ENCODE data around the gene SPHK1. TPM values are rescaled to one million over a fixed set of nuclear protein-coding genes. Genes with fewer than 3 reads are reported as not detected.

Gene SPHK1
- total RNA-seq, 2 donors from 2014 or later = 6.6 to 34.1 TPM

GRCh38 chr17:76384987-76385891, 830 bp downstream of the SPHK1 start:
- H3K4me1 ChIP-seq (replicated peaks) = no peaks in the 10 kb centered on the region
- DNase-seq (ENCODE audit: low spot score) = no peak
- H3K27ac ChIP-seq = peak overlapping the region; percentile 69 to 76
- H3K27me3 ChIP-seq (replicated peaks; ENCODE audit: insufficient read depth) = no peaks in the 10 kb centered on the region
- intact Hi-C loops (cut with DNase I) = no loop called here
- H3K9me3 ChIP-seq = no peaks in the 10 kb centered on the region
- peak overlapping the region; percentile 45 to 50 for H3K4me3 ChIP-seq
- no peaks in the 10 kb centered on the region for H3K36me3 ChIP-seq
- no peak for TF ChIP-seq POLR2AphosphoS5 (IDR thresholded peaks at IDR 0.05)
- TF ChIP-seq POLR2A (IDR thresholded peaks at IDR 0.05) = peak; percentile 10
- WGBS = under 1% methylated on average over 51 of the region's 74 CpGs

GRCh38 chr17:76385892-76386786, 1.7 kb downstream of the SPHK1 start:
- DNase-seq (ENCODE audit: low spot score) = peak; percentile 63
- Histone ChIP-seq H3K36me3 (no peaks in the 10 kb centered on the region), H3K27ac (no peak overlapping the region), H3K4me3 (peak overlapping the region; percentile 45 to 50), H3K4me1 (replicated peaks) (no peaks in the 10 kb centered on the region), H3K27me3 (replicated peaks; ENCODE audit: insufficient read depth) (no peaks in the 10 kb centered on the region), H3K9me3 (no peaks in the 10 kb centered on the region)
- 19% methylated on average over 32 of the region's 52 CpGs for whole genome bisulfite sequencing
- intact Hi-C loops (cut with DNase I) = no loop called here
- TF ChIP-seq POLR2AphosphoS5 (IDR thresholded peaks at IDR 0.05) (peak; percentile 46), CTCF (IDR thresholded peaks at IDR 0.05) (peak; percentile 73 to 89 (median 83)), POLR2A (IDR thresholded peaks at IDR 0.05) (peak; percentile 2)

- H3K4me1 ChIP-seq (replicated peaks) = no peaks in the 10 kb centered on the region
- no peak for TF ChIP-seq CTCF (IDR thresholded peaks at IDR 0.05)
- no peak for TF ChIP-seq POLR2A (IDR thresholded peaks at IDR 0.05)
- TF ChIP-seq POLR2AphosphoS5 (IDR thresholded peaks at IDR 0.05) = no peak
- WGBS = 90% methylated on average over 30 of the region's 31 CpGs
These were observed 2.8 kb downstream of the SPHK1 start for GRCh38 chr17:76386966-76387765.

GRCh38 chr17:76388966-76389888, 4.8 kb downstream of the SPHK1 start:
- no peak for DNase-seq (ENCODE audit: low spot score)
- H3K4me1 ChIP-seq (replicated peaks) = no peaks in the 10 kb centered on the region
- no peaks in the 10 kb centered on the region for H3K27me3 ChIP-seq (replicated peaks; ENCODE audit: insufficient read depth)
- H3K9me3 ChIP-seq = no peaks in the 10 kb centered on the region
- WGBS = 56% methylated on average over 16 of the region's 16 CpGs
- TF ChIP-seq POLR2A (IDR thresholded peaks at IDR 0.05) (no peak), CTCF (IDR thresholded peaks at IDR 0.05) (peak in 2 of 4 experiments; percentile 22 to 30), POLR2AphosphoS5 (IDR thresholded peaks at IDR 0.05) (no peak)
- intact Hi-C loops (cut with DNase I) = no loop called here
- no peak overlapping the region for H3K4me3 ChIP-seq
- no peak overlapping the region for H3K27ac ChIP-seq
- H3K36me3 ChIP-seq = no peaks in the 10 kb centered on the region

More at GRCh38 chr17:76386966-76387765, 2.8 kb downstream of the SPHK1 start:
- no peaks in the 10 kb centered on the region for H3K27me3 ChIP-seq (replicated peaks; ENCODE audit: insufficient read depth)
- H3K27ac ChIP-seq = no peak overlapping the region
- H3K4me3 ChIP-seq = no peak overlapping the region
- H3K9me3 ChIP-seq = no peaks in the 10 kb centered on the region
- H3K36me3 ChIP-seq = no peaks in the 10 kb centered on the region
- intact Hi-C loops (cut with DNase I) = no loop called here
- DNase-seq (ENCODE audit: low spot score) = no peak
